GM19438 (cell line): ENCODE data around the gene CORO1C.

Source experiments
- ATAC-seq: cut with Tn5 transposase; IDR thresholded peaks from one replicate; pipeline ENCODE4 v1.9.1; 2021; ENCODE audit warnings: low read depth; ENCODE audit not compliant: unreplicated experiment

The CORO1C gene

GRCh38 chr12:108727868-108728735, 3.2 kb downstream of the CORO1C start:
- ATAC-seq: no peak

- no peak for ATAC-seq
Observed at GRCh38 chr12:108727161-108727560, 4.2 kb downstream of the CORO1C start.

GRCh38 chr12:108724890-108725151, 6.5 kb downstream of the CORO1C start:
- no peak for ATAC-seq

GRCh38 chr12:108724054-108724889, 7.0 kb downstream of the CORO1C start:
- no peak for ATAC-seq

GRCh38 chr12:108722992-108723766, 8.1 kb downstream of the CORO1C start:
- no peak for ATAC-seq

- no peak for ATAC-seq
Observed at GRCh38 chr12:108722463-108722862, 8.9 kb downstream of the CORO1C start.

GRCh38 chr12:108721824-108722223, 9.5 kb downstream of the CORO1C start:
- ATAC-seq: no peak

- ATAC-seq: no peak
Observed at GRCh38 chr12:108720757-108721514, 10.4 kb downstream of the CORO1C start.

GRCh38 chr12:108717243-108717642, 14.1 kb downstream of the CORO1C start:
- ATAC-seq: no peak

- ATAC-seq: no peak
Observed at GRCh38 chr12:108714866-108715265, 16.5 kb downstream of the CORO1C start.

GRCh38 chr12:108713471-108713870, 17.8 kb downstream of the CORO1C start:
- no peak for ATAC-seq

GRCh38 chr12:108712925-108713203, 18.5 kb downstream of the CORO1C start:
- ATAC-seq: no peak

- no peak for ATAC-seq
Observed at GRCh38 chr12:108712165-108712924, 19.0 kb downstream of the CORO1C start.

GRCh38 chr12:108711489-108712164, 19.7 kb downstream of the CORO1C start:
- no peak for ATAC-seq

- ATAC-seq: no peak
Observed at GRCh38 chr12:108709697-108710096, 21.6 kb downstream of the CORO1C start.

- ATAC-seq: no peak
Observed at GRCh38 chr12:108704527-108704926, 26.8 kb downstream of the CORO1C start.

GRCh38 chr12:108702595-108703320, 28.6 kb downstream of the CORO1C start:
- ATAC-seq: no peak

- no peak for ATAC-seq
Observed at GRCh38 chr12:108701779-108702441, 29.4 kb downstream of the CORO1C start.
